ENCODE measurements around the gene HSD17B3. TPM values are rescaled to one million over a fixed set of nuclear protein-coding genes. Genes with fewer than 3 reads are reported as not detected.

HSD17B3 gene
- total and polyA plus RNA-seq, 2 of the 13 experiments (the other 11 are each of a cell fraction or from before 2014, with no cell fraction given), result 0.12 TPM; not detected in 1

GRCh38 chr9:96279932-96280331 lies 22.0 kb downstream of the HSD17B3 start:
- H3K4me1 ChIP-seq (ENCODE audit: insufficient read depth, low read length), result no peaks in the 10 kb centered on the region
- CTCF ChIA-PET (ENCODE audit: low intra/inter-chr PET ratio, low total read pairs), result no interaction called here
- H3K27me3 ChIP-seq (ENCODE audit: control insufficient read depth in 1 of 2, insufficient read depth in 2 of 2, low read length in 2 of 2), result no peaks in the 10 kb centered on the region
- H3K36me3 ChIP-seq (replicated peaks in 1 of 2; ENCODE audit: control insufficient read depth in 1 of 2, insufficient read depth in 2 of 2, low read length in 2 of 2), result no peaks in the 10 kb centered on the region
- H3K4me3 ChIP-seq (replicated peaks in 1 of 3; ENCODE audit: insufficient read depth in 1 of 3, low read depth in 2 of 3, low read length in 3 of 3), result no peak overlapping the region
- no peaks in the 10 kb centered on the region for H3K79me2 ChIP-seq (ENCODE audit: insufficient read depth, low read length)
- TF ChIP-seq MEF2D (CRISPR knock-in tag; IDR thresholded peaks at IDR 0.05) (no peak), TRIM22 (IDR thresholded peaks at IDR 0.05) (no peak), TP53 (CRISPR knock-in tag; conservative IDR thresholded peaks at IDR 0.05) (no peak), TBX3 (IDR thresholded peaks at IDR 0.05; ENCODE audit: borderline replicate concordance) (no peak), SP140L (CRISPR knock-in tag; IDR thresholded peaks at IDR 0.05; ENCODE audit: borderline replicate concordance) (no peak), ZNF773 (CRISPR knock-in tag; IDR thresholded peaks at IDR 0.05; ENCODE audit: borderline replicate concordance) (no peak), KLF13 (CRISPR knock-in tag; IDR thresholded peaks at IDR 0.05) (no peak), IRF1 (CRISPR knock-in tag; IDR thresholded peaks at IDR 0.05; ENCODE audit: low read depth) (no peak), ZNF7 (CRISPR knock-in tag; IDR thresholded peaks at IDR 0.05) (no peak)
- ATAC-seq (no peak), FAIRE-seq (no peak), DNase-seq (ENCODE audit: low spot score) (no peak)
- no TSS peak for BruUV-seq (replicated peaks)
- no peaks in the 10 kb centered on the region for H4K20me1 ChIP-seq (ENCODE audit: insufficient read depth, low read length)
- H3K9me3 ChIP-seq (ENCODE audit: low read length), result peaks cover 7% of the 10 kb centered on the region
- H3K4me2 ChIP-seq (ENCODE audit: low read depth, low read length), result no peak overlapping the region
- in situ Hi-C loops (cut with HindIII; ENCODE audit: extremely low pct_ligation_motif_present, low pct_unique_long_range_greater_than_20kb) (no loop called here), intact Hi-C loops (cut with micrococcal nuclease; ENCODE audit: unreplicated experiment) (no loop called here)
- WGBS (ENCODE audit: low lambda C conversion rate), result 71% methylated on average over 8 of the region's 8 CpGs
- H3K9ac ChIP-seq (ENCODE audit: insufficient read depth, low read depth, low read length), result no peak overlapping the region
- POLR2A ChIA-PET, result no interaction called here
- no peak overlapping the region for H2AFZ ChIP-seq (ENCODE audit: low read length)
- H3K27ac ChIP-seq (ENCODE audit: extremely low read length, insufficient read depth, low read length), result no peak overlapping the region

Measured in HepG2 (cell line).